ENCODE data around the gene UAP1L1. TPM values are rescaled to one million over a fixed set of nuclear protein-coding genes. Genes with fewer than 3 reads are reported as not detected.
A peak's percentile ranks its signal among the peaks of the same experiment; 100 is the strongest.

UAP1L1 gene
- total RNA-seq, 4 donors from 2014 or later, result 0.51 to 13.8 (median 5.3) TPM

DNA sequence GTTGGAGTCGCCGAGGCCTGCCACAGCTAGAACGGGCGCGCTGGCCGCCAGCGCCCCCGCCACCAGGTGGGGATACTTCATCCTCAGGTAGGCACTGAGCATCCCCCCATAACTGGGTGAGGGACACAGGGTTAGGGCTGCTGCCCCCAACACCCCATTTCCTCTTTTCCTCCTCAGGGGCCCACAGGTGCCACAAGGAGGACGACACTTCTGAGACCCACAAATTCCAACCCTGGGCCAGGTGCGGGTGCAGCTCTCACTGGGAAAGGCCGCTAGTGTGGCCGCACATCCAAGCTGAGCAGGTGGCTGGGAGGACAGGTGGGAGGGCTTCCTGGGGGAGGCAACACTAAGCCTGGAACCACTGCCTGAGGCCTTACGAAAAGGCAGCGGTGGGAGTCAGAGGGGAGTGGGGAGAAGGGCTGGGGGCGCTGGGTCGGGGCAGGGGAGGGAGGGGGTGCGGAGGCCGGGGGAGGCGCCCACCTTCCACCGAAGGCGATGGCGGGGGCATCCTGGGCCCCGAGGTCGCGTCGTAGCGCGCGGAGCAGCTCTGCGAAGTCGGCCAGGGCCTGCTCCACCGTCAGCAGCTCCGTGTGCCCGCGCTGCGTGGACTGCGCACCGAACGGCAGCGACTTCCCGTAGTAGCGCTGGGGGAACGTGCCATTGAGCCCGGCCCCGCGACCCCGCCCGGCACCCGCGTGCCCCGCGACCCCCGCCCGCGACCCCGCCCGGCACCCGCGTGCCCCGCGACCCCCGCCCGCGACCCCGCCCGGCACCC lies 36.3 kb downstream of the UAP1L1 start:
- intact Hi-C loops (cut with DNase I; ENCODE audit: low total_unique reads), result loop anchor here (10.0 kb wide), 1 partner anchor 111 kb away; the partner anchor contains the start of genes CYSRT1, RNF208 and RNF224
- peaks cover 0 to 6% of the 10 kb centered on the region in 2 donors for H3K4me1 ChIP-seq
- H3K36me3 ChIP-seq, result no peaks in the 10 kb centered on the region
- no peak for DNase-seq
- H3K9me3 ChIP-seq, result no peaks in the 10 kb centered on the region
- no peak overlapping the region for H3K4me3 ChIP-seq
- TF ChIP-seq, protein P1, sequence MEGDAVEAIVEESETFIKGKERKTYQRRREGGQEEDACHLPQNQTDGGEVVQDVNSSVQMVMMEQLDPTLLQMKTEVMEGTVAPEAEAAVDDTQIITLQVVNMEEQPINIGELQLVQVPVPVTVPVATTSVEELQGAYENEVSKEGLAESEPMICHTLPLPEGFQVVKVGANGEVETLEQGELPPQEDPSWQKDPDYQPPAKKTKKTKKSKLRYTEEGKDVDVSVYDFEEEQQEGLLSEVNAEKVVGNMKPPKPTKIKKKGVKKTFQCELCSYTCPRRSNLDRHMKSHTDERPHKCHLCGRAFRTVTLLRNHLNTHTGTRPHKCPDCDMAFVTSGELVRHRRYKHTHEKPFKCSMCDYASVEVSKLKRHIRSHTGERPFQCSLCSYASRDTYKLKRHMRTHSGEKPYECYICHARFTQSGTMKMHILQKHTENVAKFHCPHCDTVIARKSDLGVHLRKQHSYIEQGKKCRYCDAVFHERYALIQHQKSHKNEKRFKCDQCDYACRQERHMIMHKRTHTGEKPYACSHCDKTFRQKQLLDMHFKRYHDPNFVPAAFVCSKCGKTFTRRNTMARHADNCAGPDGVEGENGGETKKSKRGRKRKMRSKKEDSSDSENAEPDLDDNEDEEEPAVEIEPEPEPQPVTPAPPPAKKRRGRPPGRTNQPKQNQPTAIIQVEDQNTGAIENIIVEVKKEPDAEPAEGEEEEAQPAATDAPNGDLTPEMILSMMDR (IDR thresholded peaks at IDR 0.05), result no peak
- no peak for TF ChIP-seq POLR2A (IDR thresholded peaks at IDR 0.05)
- no peak overlapping the region for H3K27ac ChIP-seq
- no peaks in the 10 kb centered on the region for H3K27me3 ChIP-seq

GRCh38 chr9:137114220-137114612 lies 36.9 kb downstream of the UAP1L1 start:
- Histone ChIP-seq H3K9me3 (no peaks in the 10 kb centered on the region), H3K4me1 (peaks cover 0 to 6% of the 10 kb centered on the region in 2 donors), H3K36me3 (no peaks in the 10 kb centered on the region), H3K27ac (peak overlapping the region in 1 of 2 donors; percentile 1), H3K27me3 (no peaks in the 10 kb centered on the region), H3K4me3 (peak overlapping the region; percentile 21 to 59)
- intact Hi-C loops (cut with DNase I; ENCODE audit: low total_unique reads), result loop anchor here (10.0 kb wide), 1 partner anchor 111 kb away; the partner anchor contains the start of genes CYSRT1, RNF208 and RNF224
- TF ChIP-seq, protein P1 (IDR thresholded peaks at IDR 0.05), result no peak
- no peak for TF ChIP-seq POLR2A (IDR thresholded peaks at IDR 0.05)
- no peak for DNase-seq

- Histone ChIP-seq H3K4me3 (peak within 1 kb of the TSS; percentile 21 to 59), H3K36me3 (no peaks in the 10 kb centered on the region), H3K4me1 (peaks cover 0 to 6% of the 10 kb centered on the region in 2 donors), H3K27ac (peak within 1 kb of the TSS in 1 of 2 donors; percentile 1), H3K27me3 (no peaks in the 10 kb centered on the region), H3K9me3 (no peaks in the 10 kb centered on the region)
- peak in 1 of 2 donors; percentile 55 for DNase-seq
- TF ChIP-seq, protein P1 (IDR thresholded peaks at IDR 0.05), result peak in 1 of 4 experiments; percentile 4
- peak; percentile 10 to 25 for TF ChIP-seq POLR2A (IDR thresholded peaks at IDR 0.05)
- intact Hi-C loops (cut with DNase I; ENCODE audit: low total_unique reads), result loop anchor here (10.0 kb wide), 1 partner anchor 110 kb away; the partner anchor contains the start of genes CYSRT1, RNF208 and RNF224
Observed at GRCh38 chr9:137114613-137115393, 37.5 kb downstream of the UAP1L1 start, which contains the start of gene DPP7. TSS of gene DPP7 (minus strand) at chr9:137114733. CDS start at chr9:137114713, 20 bp downstream.

DNA sequence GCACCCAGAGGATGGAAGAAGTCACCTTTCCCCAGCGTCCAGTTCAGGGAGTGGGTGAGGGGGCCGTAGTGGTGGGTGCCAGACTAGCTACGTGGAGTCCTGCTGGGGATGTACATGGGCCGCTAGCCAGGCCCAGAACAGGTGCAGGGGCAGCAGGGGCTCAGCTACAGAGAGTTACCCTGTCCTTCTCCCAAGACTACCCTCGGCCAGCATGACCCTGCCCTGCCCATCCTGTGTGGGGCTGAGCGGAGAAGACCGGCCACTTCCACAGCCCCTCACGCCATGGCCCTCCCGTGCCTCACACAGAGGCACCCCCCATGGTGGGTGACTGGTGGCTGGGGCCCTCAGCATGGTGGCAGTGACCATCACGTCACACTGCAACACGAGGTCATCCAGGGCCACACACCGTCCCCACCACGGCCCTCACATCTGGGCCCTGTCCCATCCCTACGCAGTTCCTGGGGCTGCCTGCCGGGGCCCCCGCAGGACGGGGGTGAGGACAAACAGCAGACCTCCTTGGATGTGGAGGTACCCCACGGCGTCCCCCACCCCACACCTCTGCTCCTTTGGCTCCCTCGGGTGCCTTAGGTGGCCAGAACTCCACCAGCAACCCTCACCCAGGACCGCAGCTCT lies 38.2 kb downstream of the UAP1L1 start:
- Histone ChIP-seq H3K36me3 (no peaks in the 10 kb centered on the region), H3K27me3 (no peaks in the 10 kb centered on the region), H3K9me3 (no peaks in the 10 kb centered on the region), H3K4me3 (no peak overlapping the region), H3K4me1 (peaks cover 0 to 6% of the 10 kb centered on the region in 2 donors), H3K27ac (no peak overlapping the region)
- TF ChIP-seq POLR2A (IDR thresholded peaks at IDR 0.05), result no peak
- TF ChIP-seq, protein P1 (IDR thresholded peaks at IDR 0.05), result no peak
- DNase-seq, result no peak
- intact Hi-C loops (cut with DNase I; ENCODE audit: low total_unique reads), result loop anchor here (10.0 kb wide), 1 partner anchor 109 kb away; the partner anchor contains the start of genes CYSRT1, RNF208 and RNF224
